H1 (cell line): ENCODE data around the gene RUNX1. TPM values are rescaled to one million over a fixed set of nuclear protein-coding genes. Genes with fewer than 3 reads are reported as not detected.

Experiments
- CTCF ChIA-PET: fragments of 300-600 bp; sonication (Branson Sonifier 250); formaldehyde crosslinking; loops from one replicate; lab custom pipeline; 2021; ENCODE audit not compliant: partially characterized antibody; lab: Charles Lee
- POLR2A ChIA-PET: fragments of 300-600 bp; sonication (Branson Sonifier 250); formaldehyde crosslinking; loops from one replicate; lab custom pipeline; 2021; ENCODE audit warnings: inconsistent platforms; ENCODE audit not compliant: partially characterized antibody; lab: Charles Lee
- DNase-seq, 2 experiments: peaks; one replicate each; pipeline versions ENCODE4 v3.0.0 to v3.0.0-alpha.2; 2010 to 2022; ENCODE audit warnings: low spot score in 2 of 2, low read depth in 1 of 2, mixed read lengths in 1 of 2
- FAIRE-seq: peaks from 2 replicates; lab custom pipeline; 2011; peaks lifted over from hg19 to GRCh38; lab: Jason Lieb, UNC
- H2AFZ ChIP-seq: 2 replicates; pipeline ENCODE4 v1.8.1; 2012; ENCODE audit warnings: low read length, inconsistent platforms
- H2AK5ac ChIP-seq: 2 replicates; pipeline ENCODE4 v1.6.1; 2013; ENCODE audit warnings: low read depth, low read length
- H2BK120ac ChIP-seq: replicated peaks from 2 replicates; pipeline ENCODE3; 2013; ENCODE audit warnings: low read depth, low read length, inconsistent platforms
- H2BK12ac ChIP-seq: 2 replicates; pipeline ENCODE4 v1.6.1; 2013; ENCODE audit warnings: low read depth, low read length
- H2BK15ac ChIP-seq: 2 replicates; pipeline ENCODE4 v1.6.1; 2013; ENCODE audit warnings: low read length
- H2BK20ac ChIP-seq: 2 replicates; pipeline ENCODE4 v1.6.1; 2013; ENCODE audit warnings: low read length
- H2BK5ac ChIP-seq: 2 replicates; pipeline ENCODE4 v1.6.1; 2013; ENCODE audit warnings: low read depth, low read length
- H3K14ac ChIP-seq: 2 replicates; pipeline ENCODE4 v1.6.1; 2013; ENCODE audit warnings: inconsistent platforms; ENCODE audit not compliant: insufficient read length
- H3K18ac ChIP-seq: 2 replicates; pipeline ENCODE4 v1.6.1; 2013; ENCODE audit warnings: low read length; ENCODE audit errors: extremely low read depth
- H3K23ac ChIP-seq: 2 replicates; pipeline ENCODE4 v1.6.1; 2013; ENCODE audit warnings: inconsistent platforms; ENCODE audit not compliant: insufficient read length
- H3K23me2 ChIP-seq: 2 replicates; pipeline ENCODE4 v1.6.1; 2013; ENCODE audit warnings: low read depth, low read length
- H3K27ac ChIP-seq: 2 replicates; pipeline ENCODE4 v1.6.1; 2011; ENCODE audit warnings: low read depth, low read length, inconsistent platforms
- H3K27me3 ChIP-seq, 4 experiments: replicated peaks in 1 of 4; 1 replicate in 1 of 4; 2 replicates in 3 of 4; pipeline versions ENCODE4 v1.6.1 to v1.8.1; 2011 to 2013; ENCODE audit warnings: low read length in 3 of 4, mild to moderate bottlenecking in 3 of 4, inconsistent platforms in 2 of 4, mixed read lengths in 2 of 4, moderate library complexity in 1 of 4; ENCODE audit not compliant: control insufficient read depth in 3 of 4, insufficient read depth in 3 of 4; ENCODE audit errors: extremely low read depth in 1 of 4
- H3K36me3 ChIP-seq, 4 experiments: 2 replicates each; pipeline versions ENCODE4 v1.6.1 to v1.8.1; 2011 to 2013; ENCODE audit warnings: mild to moderate bottlenecking in 4 of 4, low read length in 3 of 4, moderate library complexity in 2 of 4, control low read depth in 1 of 4, inconsistent platforms in 1 of 4; ENCODE audit not compliant: insufficient read depth in 4 of 4, control insufficient read depth in 2 of 4
- H3K4ac ChIP-seq: replicated peaks from 2 replicates; pipeline ENCODE3; 2013; ENCODE audit warnings: low read length, low read depth, mixed read lengths, inconsistent platforms; ENCODE audit not compliant: insufficient read length
- H3K4me1 ChIP-seq, 4 experiments: replicated peaks in 1 of 4; 1 replicate in 1 of 4; 2 replicates in 3 of 4; pipeline versions ENCODE4 v1.6.1 to v1.8.1; 2011 to 2013; ENCODE audit warnings: low read length in 3 of 4, inconsistent platforms in 2 of 4, mixed read lengths in 1 of 4; ENCODE audit not compliant: insufficient read depth in 4 of 4, control insufficient read depth in 3 of 4
- H3K4me2 ChIP-seq, 2 experiments: 2 replicates each; pipeline versions ENCODE4 v1.6.1 to v1.8.1; 2011 to 2013; ENCODE audit warnings: low read depth in 2 of 2, low read length in 2 of 2, control low read depth in 1 of 2, inconsistent platforms in 1 of 2, mild to moderate bottlenecking in 1 of 2; ENCODE audit not compliant: insufficient read depth in 1 of 2
- H3K4me3 ChIP-seq, 4 experiments: fragments of 200-600, 300-600 bp in 1 of 4; sonication (generic), shearing (Covaris generic), sonication (Bioruptor Twin) in 1 of 4; 2 replicates each; pipeline versions ENCODE4 v1.5.1 to v1.8.1; 2011 to 2016; ENCODE audit warnings: low read length in 4 of 4, low read depth in 3 of 4, control low read depth in 2 of 4, inconsistent platforms in 2 of 4, mild to moderate bottlenecking in 2 of 4, mixed read lengths in 1 of 4, moderate library complexity in 1 of 4; ENCODE audit not compliant: insufficient read depth in 2 of 4; ENCODE audit errors: extremely low read depth in 1 of 4
- H3K56ac ChIP-seq: replicated peaks from 2 replicates; pipeline ENCODE3; 2013; ENCODE audit warnings: low read depth, mild to moderate bottlenecking, mixed read lengths, low read length, inconsistent platforms; ENCODE audit not compliant: insufficient read length
- H3K79me1 ChIP-seq: 2 replicates; pipeline ENCODE4 v1.6.1; 2013; ENCODE audit warnings: low read depth, low read length, control low read depth
- H3K79me2 ChIP-seq, 2 experiments: 2 replicates each; pipeline versions ENCODE4 v1.6.1 to v1.8.1; 2012 to 2013; ENCODE audit warnings: low read length in 2 of 2, mild to moderate bottlenecking in 2 of 2, inconsistent platforms in 1 of 2; ENCODE audit not compliant: insufficient read depth in 2 of 2, control insufficient read depth in 1 of 2
- H3K9ac ChIP-seq, 4 experiments: replicated peaks in 1 of 4; 1 replicate in 1 of 4; 2 replicates in 3 of 4; pipeline versions ENCODE4 v1.6.1 to v1.8.1; 2011 to 2013; ENCODE audit warnings: low read depth in 3 of 4, low read length in 3 of 4, control low read depth in 2 of 4, mild to moderate bottlenecking in 2 of 4, moderate library complexity in 2 of 4, inconsistent platforms in 1 of 4; ENCODE audit errors: extremely low read depth in 1 of 4
- H3K9me3 ChIP-seq, 2 experiments: 2 replicates each; pipeline versions ENCODE4 v1.6.1 to v1.8.1; 2012 to 2013; ENCODE audit warnings: mild to moderate bottlenecking in 2 of 2, moderate library complexity in 2 of 2, control low read depth in 1 of 2, inconsistent platforms in 1 of 2, low read depth in 1 of 2, low read length in 1 of 2, mixed read lengths in 1 of 2; ENCODE audit not compliant: insufficient read depth in 2 of 2
- H4K20me1 ChIP-seq, 2 experiments: replicated peaks in 1 of 2; 2 replicates each; pipeline versions ENCODE3 to v1.8.1; 2011 to 2013; ENCODE audit warnings: inconsistent platforms in 2 of 2, low read length in 2 of 2, mild to moderate bottlenecking in 1 of 2; ENCODE audit not compliant: insufficient read depth in 2 of 2, control insufficient read depth in 1 of 2
- H4K5ac ChIP-seq: 2 replicates; pipeline ENCODE4 v1.6.1; 2013; ENCODE audit warnings: low read length, low read depth, mixed read lengths, inconsistent platforms; ENCODE audit not compliant: insufficient read length
- H4K8ac ChIP-seq: 2 replicates; pipeline ENCODE4 v1.8.0; 2013; ENCODE audit warnings: mild to moderate bottlenecking, moderate library complexity, low read length, inconsistent platforms; ENCODE audit not compliant: insufficient read depth; ENCODE audit errors: extremely low read depth
- H4K91ac ChIP-seq: replicated peaks from 2 replicates; pipeline ENCODE3; 2013; ENCODE audit warnings: low read length, mixed read lengths, inconsistent platforms; ENCODE audit not compliant: insufficient read length
- ATF3 ChIP-seq: IDR thresholded peaks from 2 replicates; pipeline ENCODE4 v1.6.1; 2011; ENCODE audit warnings: low read depth, mild to moderate bottlenecking, low read length; ENCODE audit not compliant: insufficient read depth
- CBX8 ChIP-seq: fragments of 300-800, 300-1000 bp; sonication (generic); IDR thresholded peaks from 2 replicates; pipeline ENCODE4 v1.7.1; 2016; ENCODE audit warnings: low read depth, low read length, borderline replicate concordance
- FOSL1 ChIP-seq: IDR thresholded peaks from 2 replicates; pipeline ENCODE4 v1.6.1; 2011; ENCODE audit warnings: mild to moderate bottlenecking, low read depth, low read length, moderate library complexity; ENCODE audit not compliant: insufficient read depth
- PHF8 ChIP-seq: fragments of 200-600 bp; sonication (generic); conservative IDR thresholded peaks from 2 replicates; pipeline ENCODE4 v1.7.1; 2012; ENCODE audit warnings: low read depth, mild to moderate bottlenecking, inconsistent platforms, low read length, moderate library complexity
- SIRT6 ChIP-seq: IDR thresholded peaks from one replicate; pipeline ENCODE4 v1.7.1; 2012; ENCODE audit warnings: low read length, inconsistent platforms
- WGBS, 2 experiments: shearing (Covaris generic) in 1 of 2; methylation state at CpG; one replicate each; pipeline versions ENCODE4 v1.1.6 to v1.1.7; 2013 to 2015; ENCODE audit warnings: low lambda C conversion rate in 2 of 2, mixed read lengths in 2 of 2, inconsistent platforms in 1 of 2, low coverage in 1 of 2, missing lambda C conversion rate in 1 of 2; ENCODE audit not compliant: insufficient replicate concordance in 2 of 2, insufficient coverage in 1 of 2, insufficient read length in 1 of 2; ENCODE audit errors: extremely low coverage in 1 of 2, missing lambda C conversion rate in 1 of 2; 5-methylcytosine and 5-hydroxymethylcytosine counted together
- polyA plus RNA-seq, 7 experiments: library from polyadenylated mRNA; depleted of rRNA in 3 of 7; stranded (reverse) in 5 of 7; unstranded in 2 of 7; fragments of >200 nt in 5 of 7; fragments of 200-250 nt in 2 of 7; gene quantifications; 1 replicate in 5 of 7; 2 replicates in 1 of 7; 4 replicates in 1 of 7; pipeline versions ENCODE4 v1.2.1 to v1.2.3, GENCODE V29; 2011 to 2013; ENCODE audit warnings: missing spikeins in 2 of 7, mixed read lengths in 2 of 7
- total RNA-seq: library from RNA; stranded (reverse); fragmentation: NEBNext Ultra II Directional; extraction: Animal tissue kit (Norgen Biotek cat#: 25700); gene quantifications from 2 replicates; pipeline ENCODE4 v1.2.1, GENCODE V29; 2021

Gene RUNX1
- total and polyA plus RNA-seq, 2 of the 8 experiments (the other 6 are each of a cell fraction or from before 2014, with no cell fraction given), result 0.20 to 0.60 TPM

DNA sequence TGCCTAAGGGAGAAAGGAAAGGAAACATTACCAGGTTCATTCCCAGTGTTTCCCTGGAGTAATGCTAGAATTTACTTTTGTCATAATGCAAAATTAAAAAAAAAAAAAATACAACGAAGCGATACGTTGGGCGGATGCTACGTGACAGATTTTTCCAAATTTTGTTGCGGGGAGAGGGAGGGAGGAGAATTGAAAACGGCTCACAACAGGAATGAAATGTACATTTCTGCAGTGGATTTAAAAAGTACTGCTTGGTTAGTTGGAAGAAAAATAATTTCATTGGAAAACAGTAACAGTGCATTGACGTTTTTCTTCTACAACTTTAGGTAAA, 157.5 kb downstream of the RUNX1 start:
- Histone ChIP-seq H3K4me1 (peaks cover 0 to 11% (median 8%) of the 10 kb centered on the region in 4 experiments; a peak in 5 of 7 replicates), H4K5ac (no peak overlapping the region), H3K79me2 (no peaks in the 10 kb centered on the region), H3K23ac (no peak overlapping the region), H4K8ac (no peak overlapping the region), H2BK120ac (no peak overlapping the region), H4K91ac (no peak overlapping the region), H3K36me3 (no peaks in the 10 kb centered on the region; a peak in 1 of 8 replicates), H3K79me1 (no peaks in the 10 kb centered on the region), H3K9me3 (no peaks in the 10 kb centered on the region), H2AFZ (no peak overlapping the region), H3K4me2 (peak overlapping the region; percentile 84 to 97), H2BK15ac (no peak overlapping the region)
- FAIRE-seq, result no peak
- WGBS, 2 experiments, result 7% methylated on average over 4 of the region's 8 CpGs; no CpG with 5 or more reads in 1 of the 2 experiments
- CTCF ChIA-PET, result interaction anchor here (0.8 to 3.0 kb wide), 4 partner anchors 9 to 948 kb away, joined by 3 to 13 read pairs (median 6); no protein-coding TSS in a partner anchor
- DNase-seq, result no peak
- TF ChIP-seq FOSL1, result no peak
- TF ChIP-seq CBX8, result no peak
- no peak for TF ChIP-seq SIRT6
- no peak for TF ChIP-seq PHF8
- TF ChIP-seq ATF3, result no peak
- TF ChIP-seq, all 59 proteins: peak for 0
- no peak overlapping the region for H2AK5ac ChIP-seq
- H2BK12ac ChIP-seq, result no peak overlapping the region
- H3K56ac ChIP-seq, result no peak overlapping the region
- peak overlapping the region; percentile 38 to 73 (median 51); a peak in 5 of 8 replicates for H3K4me3 ChIP-seq
- no peak overlapping the region for H2BK20ac ChIP-seq
- H3K9ac ChIP-seq, result no peak overlapping the region
- no peak overlapping the region for H3K27ac ChIP-seq
- peaks cover 26 to 62% (median 51%) of the 10 kb centered on the region in 4 experiments for H3K27me3 ChIP-seq
- H3K18ac ChIP-seq, result no peak overlapping the region
- H3K14ac ChIP-seq, result no peak overlapping the region
- H2BK5ac ChIP-seq, result no peak overlapping the region
- POLR2A ChIA-PET, result no interaction called here
- H3K4ac ChIP-seq, result no peak overlapping the region
- peaks cover 0 to 15% of the 10 kb centered on the region in 2 experiments for H4K20me1 ChIP-seq
- H3K23me2 ChIP-seq, result peaks cover 21% of the 10 kb centered on the region; the same call in 1 of the 2 replicates
